Sigmoid colon (tissue), 4 donors: Measurements from ENCODE around the gene TOGARAM2.

Source experiments
- POLR2A ChIP-seq, 2 donors: fragments of 450-650 bp; IDR thresholded peaks; one replicate each; pipeline ENCODE4 v1.6.1; 2016; ENCODE audit warnings: antibody characterized with exemption in 2 of 2, mild to moderate bottlenecking in 2 of 2, moderate library complexity in 2 of 2
- POLR2AphosphoS5 ChIP-seq, 4 donors: sonication (generic); formaldehyde crosslinking; IDR thresholded peaks; one replicate each; pipeline ENCODE4 v1.6.1; 2017; ENCODE audit warnings: antibody characterized with exemption in 4 of 4

GRCh38 chr2:28941008-28941407, 40.1 kb upstream of the TOGARAM2 start:
- TF ChIP-seq POLR2A (IDR thresholded peaks at IDR 0.05) (no peak), POLR2AphosphoS5 (IDR thresholded peaks at IDR 0.05) (no peak)
